Calu3 (cell line): ENCODE data around the gene COA5. TPM values are rescaled to one million over a fixed set of nuclear protein-coding genes. Genes with fewer than 3 reads are reported as not detected.

ENCODE experiments used
- BruUV-seq: library from RNA; stranded (reverse); fragments of 400-500 nt; replicated peaks from 2 replicates; lab custom pipeline; 2021; lab: Mats Ljungman, UMichigan
- CTCF ChIA-PET: fragments of 300-600 bp; sonication (Branson Sonifier 250); formaldehyde crosslinking; loops from one replicate; lab custom pipeline; 2022; ENCODE audit warnings: antibody characterized with exemption; lab: Charles Lee
- DNase-seq: peaks from one replicate; pipeline ENCODE4 v3.0.0; 2022
- H3K27ac Mint-ChIP-seq: one replicate; pipeline ENCODE4 v1.8.0; 2022; ENCODE audit warnings: mixed read lengths; ENCODE audit not compliant: unreplicated experiment
- H3K27me3 Mint-ChIP-seq: one replicate; pipeline ENCODE4 v1.8.0; 2022; ENCODE audit warnings: mixed read lengths; ENCODE audit not compliant: unreplicated experiment
- H3K36me3 Mint-ChIP-seq: one replicate; pipeline ENCODE4 v1.8.0; 2022; ENCODE audit warnings: mild to moderate bottlenecking, moderate library complexity, mixed read lengths; ENCODE audit not compliant: insufficient read depth, unreplicated experiment
- H3K4me1 Mint-ChIP-seq: one replicate; pipeline ENCODE4 v1.8.0; 2022; ENCODE audit warnings: mild to moderate bottlenecking, low read depth, mixed read lengths; ENCODE audit not compliant: unreplicated experiment
- H3K4me3 Mint-ChIP-seq: one replicate; pipeline ENCODE4 v1.8.0; 2022; ENCODE audit warnings: mild to moderate bottlenecking, low read depth, moderate library complexity, mixed read lengths; ENCODE audit not compliant: unreplicated experiment
- H3K9me3 Mint-ChIP-seq: one replicate; pipeline ENCODE4 v1.8.0; 2022; ENCODE audit warnings: low read depth, mixed read lengths; ENCODE audit not compliant: unreplicated experiment
- intact Hi-C: fragments of 100-400 bp; cut with micrococcal nuclease; formaldehyde crosslinking; loops from one replicate; pipeline ENCODE4 v1.10.0; 2022; ENCODE audit not compliant: unreplicated experiment
- total RNA-seq: library from RNA; stranded (reverse); gene quantifications from 2 replicates; pipeline ENCODE4 v1.2.3, GENCODE V29; 2022
- TF ChIP-seq, protein P1 (sequence below): fragments of 200-600 bp; IDR thresholded peaks from one replicate; pipeline ENCODE4 v1.8.0; 2022; ENCODE audit warnings: antibody characterized with exemption; ENCODE audit not compliant: unreplicated experiment

The COA5 gene
- total RNA-seq, 1 experiment from 2014 or later = 24.9 TPM

- Mint-ChIP-seq H3K27ac (no peak overlapping the region), H3K27me3 (no peaks in the 10 kb centered on the region), H3K36me3 (peaks cover 14% of the 10 kb centered on the region), H3K4me1 (no peaks in the 10 kb centered on the region), H3K4me3 (no peak overlapping the region), H3K9me3 (no peaks in the 10 kb centered on the region)
- no TSS peak for BruUV-seq
- CTCF ChIA-PET = no interaction called here
- intact Hi-C loops = no loop called here
- TF ChIP-seq, protein P1, sequence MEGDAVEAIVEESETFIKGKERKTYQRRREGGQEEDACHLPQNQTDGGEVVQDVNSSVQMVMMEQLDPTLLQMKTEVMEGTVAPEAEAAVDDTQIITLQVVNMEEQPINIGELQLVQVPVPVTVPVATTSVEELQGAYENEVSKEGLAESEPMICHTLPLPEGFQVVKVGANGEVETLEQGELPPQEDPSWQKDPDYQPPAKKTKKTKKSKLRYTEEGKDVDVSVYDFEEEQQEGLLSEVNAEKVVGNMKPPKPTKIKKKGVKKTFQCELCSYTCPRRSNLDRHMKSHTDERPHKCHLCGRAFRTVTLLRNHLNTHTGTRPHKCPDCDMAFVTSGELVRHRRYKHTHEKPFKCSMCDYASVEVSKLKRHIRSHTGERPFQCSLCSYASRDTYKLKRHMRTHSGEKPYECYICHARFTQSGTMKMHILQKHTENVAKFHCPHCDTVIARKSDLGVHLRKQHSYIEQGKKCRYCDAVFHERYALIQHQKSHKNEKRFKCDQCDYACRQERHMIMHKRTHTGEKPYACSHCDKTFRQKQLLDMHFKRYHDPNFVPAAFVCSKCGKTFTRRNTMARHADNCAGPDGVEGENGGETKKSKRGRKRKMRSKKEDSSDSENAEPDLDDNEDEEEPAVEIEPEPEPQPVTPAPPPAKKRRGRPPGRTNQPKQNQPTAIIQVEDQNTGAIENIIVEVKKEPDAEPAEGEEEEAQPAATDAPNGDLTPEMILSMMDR = peak; percentile 89
- DNase-seq = peak; percentile 55
These were observed 39.0 kb downstream of the COA5 start for GRCh38 chr2:98569197-98569793.

DNA sequence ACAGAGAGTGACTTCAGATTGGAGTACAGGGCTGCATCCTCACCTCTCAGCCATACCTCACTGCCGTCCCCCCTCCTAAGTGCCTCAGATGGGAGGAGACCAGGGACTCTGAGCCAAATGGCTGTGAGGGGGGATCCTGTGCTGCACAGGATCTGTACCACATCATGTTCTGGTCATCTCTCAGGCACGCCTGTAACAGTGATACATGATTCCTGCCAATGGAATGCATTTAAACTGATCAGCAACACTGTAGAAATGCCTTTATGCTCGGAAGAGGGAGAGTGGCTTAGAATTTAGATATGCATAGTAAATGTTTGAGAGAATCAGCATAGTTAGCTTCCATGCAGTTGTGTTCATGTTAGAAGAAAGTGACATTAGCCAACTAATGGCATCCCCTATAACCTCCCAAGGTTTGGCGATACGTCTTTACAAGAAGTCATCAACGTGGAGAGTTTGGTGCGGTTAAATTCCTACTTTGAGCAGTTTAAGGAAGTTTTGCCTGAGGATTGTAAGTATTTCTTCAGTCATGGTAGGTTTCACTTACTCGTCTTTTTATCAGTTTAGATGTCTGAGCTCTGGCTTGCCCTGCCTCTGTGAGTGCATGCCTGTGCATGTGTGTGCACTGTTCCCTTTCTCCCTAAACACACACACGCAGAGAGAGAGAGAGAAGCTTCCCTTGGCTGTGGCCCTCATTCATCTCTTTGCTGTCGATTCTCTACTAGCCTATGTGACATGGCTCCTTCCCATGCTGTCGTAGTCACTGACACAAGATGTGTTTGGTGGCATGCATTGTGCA, 40.0 kb downstream of the COA5 start:
- BruUV-seq = no TSS peak
- H3K27me3 Mint-ChIP-seq = no peaks in the 10 kb centered on the region
- CTCF ChIA-PET = no interaction called here
- DNase-seq = no peak
- no peak overlapping the region for H3K4me3 Mint-ChIP-seq
- H3K36me3 Mint-ChIP-seq = peaks cover 16% of the 10 kb centered on the region
- intact Hi-C loops = no loop called here
- no peaks in the 10 kb centered on the region for H3K4me1 Mint-ChIP-seq
- TF ChIP-seq, protein P1 = no peak
- H3K9me3 Mint-ChIP-seq = no peaks in the 10 kb centered on the region
- no peak overlapping the region for H3K27ac Mint-ChIP-seq

DNA sequence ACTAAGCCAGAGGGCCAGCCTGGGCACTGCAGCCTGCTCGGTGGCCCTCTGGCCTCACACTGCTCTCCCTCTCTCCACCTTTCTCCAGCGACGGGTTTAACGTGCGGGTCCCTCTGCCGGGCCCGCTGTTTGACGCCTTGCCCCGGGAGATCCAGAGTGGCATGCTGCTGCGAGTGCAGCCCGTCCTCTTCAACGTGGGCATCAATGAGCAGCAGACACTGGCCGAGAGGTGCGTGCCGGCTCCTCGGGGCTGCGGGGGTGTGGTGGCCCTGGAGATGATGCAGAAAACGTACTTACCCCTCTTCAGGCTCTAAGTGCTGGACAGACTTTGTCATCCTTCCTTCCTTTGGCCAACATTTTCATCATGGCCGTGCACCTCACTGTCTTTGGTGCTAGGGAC, 42.4 kb downstream of the COA5 start:
- Mint-ChIP-seq H3K4me1 (no peaks in the 10 kb centered on the region), H3K36me3 (peaks cover 19% of the 10 kb centered on the region), H3K4me3 (no peak overlapping the region), H3K9me3 (no peaks in the 10 kb centered on the region), H3K27me3 (no peaks in the 10 kb centered on the region), H3K27ac (no peak overlapping the region)
- TF ChIP-seq, protein P1 = no peak
- no peak for DNase-seq
- BruUV-seq = no TSS peak
- intact Hi-C loops = no loop called here
- CTCF ChIA-PET = no interaction called here

DNA sequence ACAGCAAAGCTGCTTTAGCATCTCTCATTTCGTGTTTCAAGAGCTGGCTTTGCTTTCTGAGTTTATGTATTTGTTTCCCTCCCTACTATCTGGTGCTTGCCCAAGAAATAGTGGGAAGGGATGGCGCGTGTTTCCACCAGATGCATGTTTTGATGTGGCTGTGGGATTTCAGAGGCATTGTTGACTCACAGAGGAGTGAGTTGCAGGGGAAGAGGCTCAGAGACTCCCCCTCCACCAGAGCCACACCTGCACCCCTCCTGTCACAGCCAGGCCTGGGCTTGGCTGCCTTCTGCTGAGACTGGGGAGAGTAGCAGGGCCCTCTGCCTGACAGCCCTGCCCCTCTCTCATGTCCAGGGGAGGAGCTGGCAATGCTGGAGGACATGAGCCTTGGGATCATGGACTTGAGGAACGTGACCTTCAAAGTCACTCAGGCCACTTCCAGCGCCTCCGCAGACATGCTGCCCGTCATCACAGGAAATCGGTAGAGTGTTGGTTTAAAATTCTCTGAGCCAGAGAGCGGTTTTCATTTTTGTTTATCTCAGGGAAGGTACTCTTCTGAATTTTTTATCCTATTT, 42.9 kb downstream of the COA5 start:
- no peaks in the 10 kb centered on the region for H3K9me3 Mint-ChIP-seq
- H3K4me1 Mint-ChIP-seq = no peaks in the 10 kb centered on the region
- TF ChIP-seq, protein P1 = no peak
- BruUV-seq = no TSS peak
- no peak overlapping the region for H3K27ac Mint-ChIP-seq
- peaks cover 18% of the 10 kb centered on the region for H3K36me3 Mint-ChIP-seq
- H3K27me3 Mint-ChIP-seq = no peaks in the 10 kb centered on the region
- no peak overlapping the region for H3K4me3 Mint-ChIP-seq
- CTCF ChIA-PET = no interaction called here
- intact Hi-C loops = no loop called here
- no peak for DNase-seq
